Cardiac fibroblast (primary cell): ENCODE results near the gene EVC.

ENCODE experiments used
- DNase-seq, 2 donors: peaks; one replicate each; pipeline versions ENCODE4 v3.0.0 to v3.0.0-alpha.2; 2010; ENCODE audit warnings: low read depth in 2 of 2
- H3K4me3 ChIP-seq, 2 donors: replicated peaks in 1 of 2; 1 replicate in 1 of 2; 2 replicates in 1 of 2; pipeline ENCODE4 v1.5.1; 2011; ENCODE audit warnings: low read depth in 2 of 2, low read length in 2 of 2, mild to moderate bottlenecking in 2 of 2, moderate library complexity in 1 of 2
- TF ChIP-seq, protein P1 (sequence below): IDR thresholded peaks from one replicate; pipeline ENCODE4 v1.5.1; 2011; ENCODE audit warnings: low read depth, mild to moderate bottlenecking, low read length, inconsistent platforms

EVC gene

DNA sequence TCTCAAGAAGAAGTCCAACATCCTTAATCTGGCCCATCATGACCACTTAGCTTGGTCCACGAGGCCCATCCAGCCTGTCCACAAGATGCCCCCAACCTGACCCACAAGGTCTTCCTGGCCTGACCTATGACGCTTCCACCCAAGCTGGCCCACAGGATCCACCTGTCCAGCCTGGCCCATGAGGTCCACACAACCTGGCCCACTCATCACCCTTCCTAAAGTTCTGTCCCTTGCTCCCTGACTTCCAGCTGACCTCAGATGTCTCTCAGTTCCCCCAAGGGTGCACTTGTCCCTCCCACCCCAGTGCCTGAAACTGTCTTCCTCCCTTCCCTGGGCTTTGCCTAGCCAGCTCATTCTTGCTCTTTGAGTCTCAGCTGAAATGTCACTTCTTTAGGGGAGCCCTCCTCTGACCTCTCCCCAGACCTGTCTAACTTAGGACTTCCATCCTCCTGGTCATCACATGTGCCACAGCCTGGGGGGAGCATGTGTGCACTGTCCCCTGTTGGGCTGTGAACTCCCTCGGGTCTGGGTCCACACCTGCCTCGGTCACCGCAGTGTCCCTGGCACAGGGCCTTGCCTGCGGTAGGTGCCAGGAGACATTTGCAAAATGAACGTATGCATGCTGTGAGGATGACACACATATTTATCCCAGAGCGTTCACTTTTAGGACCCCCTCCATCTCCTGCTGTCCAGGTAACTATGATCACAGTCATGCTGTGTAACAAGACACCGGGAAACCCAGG is 61.7 kb downstream of the EVC start:
- H3K4me3 ChIP-seq = no peak overlapping the region
- no peak for DNase-seq
- TF ChIP-seq, protein P1, sequence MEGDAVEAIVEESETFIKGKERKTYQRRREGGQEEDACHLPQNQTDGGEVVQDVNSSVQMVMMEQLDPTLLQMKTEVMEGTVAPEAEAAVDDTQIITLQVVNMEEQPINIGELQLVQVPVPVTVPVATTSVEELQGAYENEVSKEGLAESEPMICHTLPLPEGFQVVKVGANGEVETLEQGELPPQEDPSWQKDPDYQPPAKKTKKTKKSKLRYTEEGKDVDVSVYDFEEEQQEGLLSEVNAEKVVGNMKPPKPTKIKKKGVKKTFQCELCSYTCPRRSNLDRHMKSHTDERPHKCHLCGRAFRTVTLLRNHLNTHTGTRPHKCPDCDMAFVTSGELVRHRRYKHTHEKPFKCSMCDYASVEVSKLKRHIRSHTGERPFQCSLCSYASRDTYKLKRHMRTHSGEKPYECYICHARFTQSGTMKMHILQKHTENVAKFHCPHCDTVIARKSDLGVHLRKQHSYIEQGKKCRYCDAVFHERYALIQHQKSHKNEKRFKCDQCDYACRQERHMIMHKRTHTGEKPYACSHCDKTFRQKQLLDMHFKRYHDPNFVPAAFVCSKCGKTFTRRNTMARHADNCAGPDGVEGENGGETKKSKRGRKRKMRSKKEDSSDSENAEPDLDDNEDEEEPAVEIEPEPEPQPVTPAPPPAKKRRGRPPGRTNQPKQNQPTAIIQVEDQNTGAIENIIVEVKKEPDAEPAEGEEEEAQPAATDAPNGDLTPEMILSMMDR = no peak

DNA sequence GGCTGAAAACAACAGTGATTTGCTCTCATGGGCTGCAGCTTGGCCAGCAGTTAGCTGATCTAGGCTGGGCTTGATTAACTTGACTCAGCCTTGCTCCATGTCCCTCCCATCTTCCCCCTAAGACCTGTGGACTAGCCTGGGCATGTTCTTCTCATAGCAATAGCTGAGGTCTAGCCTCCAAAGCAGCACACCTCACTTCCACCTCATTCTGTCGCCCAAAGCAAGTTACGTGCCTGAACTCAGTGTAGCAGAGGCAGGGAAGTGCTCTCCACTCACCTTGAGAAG is 62.2 kb downstream of the EVC start:
- peak in 1 of 2 donors; percentile 27 for DNase-seq
- TF ChIP-seq, protein P1 = no peak
- H3K4me3 ChIP-seq = no peak overlapping the region

DNA sequence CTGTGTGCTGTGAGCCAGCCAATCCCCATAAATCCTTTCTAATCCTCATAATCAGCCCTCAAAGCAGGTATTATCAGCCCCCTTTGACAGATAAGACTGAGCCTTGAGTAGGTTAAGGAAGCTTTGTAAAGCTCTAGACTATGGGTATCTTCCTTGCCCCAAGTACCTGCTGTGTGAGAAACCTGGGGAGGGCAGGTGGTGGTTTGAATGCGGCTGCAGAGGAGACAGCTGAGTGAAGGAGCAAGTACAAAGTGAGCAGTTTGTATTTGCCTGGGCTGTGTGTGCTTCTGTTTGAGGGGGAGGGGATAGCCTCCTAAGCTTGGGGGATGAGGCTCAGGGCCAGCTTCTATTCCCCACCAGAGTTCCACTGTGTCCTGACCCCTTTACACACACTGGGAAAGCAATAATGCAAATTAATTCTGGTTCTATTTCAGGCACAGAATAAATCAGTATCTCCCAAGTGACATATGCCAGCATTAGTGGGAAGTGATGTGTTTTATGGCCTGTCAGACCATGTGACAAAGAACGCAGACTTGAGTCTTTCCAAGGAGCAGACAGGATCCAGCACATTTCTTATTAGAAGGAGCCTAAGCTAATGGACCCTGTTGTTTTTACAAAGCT is 63.5 kb downstream of the EVC start:
- DNase-seq = no peak
- TF ChIP-seq, protein P1 = no peak
- no peak overlapping the region for H3K4me3 ChIP-seq

DNA sequence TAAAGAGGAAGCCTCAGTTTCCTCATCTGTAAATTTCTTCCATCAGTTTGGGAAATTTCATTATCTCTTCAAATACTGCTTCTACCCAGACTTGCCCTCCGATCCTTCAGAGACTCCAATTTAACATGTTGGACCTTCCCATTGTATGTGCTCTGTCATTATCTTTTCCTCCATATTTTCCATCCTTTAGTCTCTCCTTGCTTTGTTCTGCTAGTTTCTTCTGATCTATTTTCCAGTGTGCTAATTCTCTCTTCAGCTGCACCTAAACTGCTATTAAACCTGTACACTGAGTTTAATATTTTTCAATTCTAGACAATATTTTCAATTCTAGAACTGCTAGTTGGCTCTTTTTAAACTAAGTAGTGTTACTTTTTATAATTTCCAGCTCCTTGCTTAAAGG is 65.5 kb downstream of the EVC start:
- TF ChIP-seq, protein P1 = no peak
- no peak for DNase-seq
- H3K4me3 ChIP-seq = no peak overlapping the region

DNA sequence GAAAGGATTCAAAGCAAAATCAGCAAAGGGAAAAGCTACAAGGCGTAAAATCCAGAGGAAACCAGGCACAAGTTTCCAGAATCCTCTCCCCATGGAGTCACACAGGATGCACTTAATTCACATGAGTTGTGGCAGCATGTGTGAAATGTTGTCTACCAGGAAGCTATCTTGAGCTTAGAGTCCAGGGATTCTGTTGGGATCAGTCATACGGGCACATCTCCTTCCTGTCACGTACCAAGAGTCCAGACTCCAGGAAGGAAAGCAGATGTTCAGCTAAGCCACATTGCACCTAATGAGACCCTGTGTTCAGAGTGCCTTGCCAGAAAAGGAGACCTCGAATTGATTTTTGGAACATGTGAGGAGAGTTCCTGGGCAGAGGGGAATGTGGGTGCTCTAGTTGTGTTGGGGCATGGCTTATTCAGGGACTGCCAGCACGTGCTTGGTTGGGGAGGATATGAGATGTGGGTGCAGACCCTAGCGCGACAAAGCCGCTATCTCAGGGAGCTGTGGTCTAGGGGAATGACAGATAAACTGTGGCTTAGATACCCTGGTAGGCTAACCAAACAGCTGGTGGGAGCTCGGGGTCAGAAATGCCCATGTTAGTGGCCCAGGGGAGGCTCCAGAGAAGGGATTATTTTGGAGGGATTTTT is 70.0 kb downstream of the EVC start:
- TF ChIP-seq, protein P1 = no peak
- peak; percentile 40 to 83 for DNase-seq
- no peak overlapping the region for H3K4me3 ChIP-seq

DNA sequence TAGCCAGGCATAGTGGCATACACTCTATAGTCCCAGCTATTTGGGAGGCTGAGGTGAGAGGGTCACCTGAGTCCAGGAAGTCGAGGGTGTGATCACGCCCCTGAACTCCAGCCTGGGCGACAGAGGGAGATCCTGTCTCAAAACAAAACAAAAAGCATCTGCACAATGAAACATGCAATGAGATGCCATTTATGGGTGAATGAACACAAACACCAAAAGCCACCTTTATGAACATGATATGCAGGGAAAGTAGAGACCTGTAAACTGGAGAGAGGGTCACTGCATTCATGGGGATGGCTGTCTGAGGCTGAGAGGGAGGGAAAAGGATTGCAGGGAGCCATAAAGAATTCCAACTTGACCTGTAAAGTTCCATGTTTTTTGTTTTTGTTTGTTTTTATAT is 70.7 kb downstream of the EVC start:
- TF ChIP-seq, protein P1 = no peak
- H3K4me3 ChIP-seq = no peak overlapping the region
- no peak for DNase-seq
